ENCODE results near the gene PABPC1L. TPM values are rescaled to one million over a fixed set of nuclear protein-coding genes. Genes with fewer than 3 reads are reported as not detected.

Gene PABPC1L
- total RNA-seq, 1 experiment from 2014 or later, result 4.8 TPM

GRCh38 chr20:44960103-44960852 lies 50.4 kb downstream of the PABPC1L start, which contains the start of gene TOMM34:
Gene TOMM34, minus strand, starts transcription at chr20:44960397. Its CDS starts 64 bp downstream, at chr20:44960333.
- Histone ChIP-seq H3K4me1 (replicated peaks) (peaks cover 22% of the 10 kb centered on the region), H3K27me3 (replicated peaks) (no peaks in the 10 kb centered on the region), H3K9me3 (replicated peaks) (no peaks in the 10 kb centered on the region), H3K36me3 (peaks cover 27% of the 10 kb centered on the region), H3K4me3 (peak within 1 kb of the TSS; percentile 63), H3K27ac (peak within 1 kb of the TSS; percentile 2; the same call in 1 of the 2 replicates)
- DNase-seq (ENCODE audit: low read depth in 1 of 2, low spot score in 2 of 2), result peak; percentile 85 to 91

DNA sequence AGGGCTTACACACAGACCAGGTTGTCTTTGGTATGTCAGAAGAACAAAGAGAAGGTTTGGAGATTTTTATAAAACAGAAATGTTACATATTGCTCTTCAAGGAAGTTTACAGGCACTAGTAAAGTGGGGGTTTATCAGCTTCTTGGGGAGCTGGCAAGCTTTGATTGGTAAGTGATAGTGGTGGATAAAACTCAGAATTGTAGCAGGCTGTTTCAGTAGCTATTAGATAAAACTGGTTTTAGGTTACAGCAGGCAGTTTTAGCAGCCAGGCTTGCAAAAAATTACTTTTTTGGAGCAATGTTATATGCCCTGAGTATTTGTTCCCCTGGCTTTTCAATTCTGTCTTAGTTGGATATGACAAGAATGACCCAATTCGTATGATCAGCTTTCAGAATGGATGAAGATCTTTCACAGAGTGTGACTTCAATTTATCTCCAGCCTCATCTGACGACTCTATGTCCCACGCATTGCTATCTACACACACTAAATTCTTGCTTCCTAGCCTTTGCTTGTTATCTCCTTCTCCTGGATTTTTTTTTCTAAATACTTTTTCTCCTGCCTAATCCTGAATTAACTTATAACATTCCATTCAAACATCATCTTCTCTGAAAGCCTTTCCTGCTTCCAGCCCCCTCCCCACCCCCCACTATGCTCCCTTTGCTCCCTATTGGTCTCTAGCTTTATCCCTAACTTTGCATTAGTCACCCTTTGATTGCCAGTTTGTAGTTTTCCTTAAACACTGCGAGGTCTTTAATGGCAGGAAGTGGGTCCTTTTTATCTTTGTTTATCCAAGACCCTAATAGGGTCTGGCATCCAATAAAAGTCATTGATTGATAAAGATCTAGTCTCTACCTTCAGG lies 51.4 kb downstream of the PABPC1L start:
- Histone ChIP-seq H3K27me3 (replicated peaks) (no peaks in the 10 kb centered on the region), H3K9me3 (replicated peaks) (no peaks in the 10 kb centered on the region), H3K27ac (no peak overlapping the region), H3K36me3 (peaks cover 17% of the 10 kb centered on the region), H3K4me1 (replicated peaks) (peaks cover 27% of the 10 kb centered on the region), H3K4me3 (no peak overlapping the region)
- DNase-seq (ENCODE audit: low read depth in 1 of 2, low spot score in 2 of 2), result no peak

GRCh38 chr20:44961870-44962267 lies 52.0 kb downstream of the PABPC1L start:
- no peak overlapping the region for H3K27ac ChIP-seq
- peaks cover 31% of the 10 kb centered on the region for H3K4me1 ChIP-seq (replicated peaks)
- H3K9me3 ChIP-seq (replicated peaks), result no peaks in the 10 kb centered on the region
- no peaks in the 10 kb centered on the region for H3K27me3 ChIP-seq (replicated peaks)
- no peak for DNase-seq (ENCODE audit: low read depth in 1 of 2, low spot score in 2 of 2)
- no peak overlapping the region for H3K4me3 ChIP-seq
- H3K36me3 ChIP-seq, result peaks cover 17% of the 10 kb centered on the region; the same call in 1 of the 2 replicates

GRCh38 chr20:44962483-44962882 lies 52.6 kb downstream of the PABPC1L start:
- no peak for DNase-seq (ENCODE audit: low read depth in 1 of 2, low spot score in 2 of 2)
- no peak overlapping the region for H3K4me3 ChIP-seq
- no peak overlapping the region for H3K27ac ChIP-seq
- H3K4me1 ChIP-seq (replicated peaks), result peaks cover 37% of the 10 kb centered on the region
- H3K36me3 ChIP-seq, result peaks cover 17% of the 10 kb centered on the region; the same call in 1 of the 2 replicates
- no peaks in the 10 kb centered on the region for H3K27me3 ChIP-seq (replicated peaks)
- no peaks in the 10 kb centered on the region for H3K9me3 ChIP-seq (replicated peaks)

- Histone ChIP-seq H3K4me3 (no peak overlapping the region), H3K9me3 (replicated peaks) (no peaks in the 10 kb centered on the region), H3K4me1 (replicated peaks) (peaks cover 37% of the 10 kb centered on the region), H3K27me3 (replicated peaks) (no peaks in the 10 kb centered on the region), H3K36me3 (peaks cover 8% of the 10 kb centered on the region; the same call in 1 of the 2 replicates), H3K27ac (no peak overlapping the region)
- no peak for DNase-seq (ENCODE audit: low read depth in 1 of 2, low spot score in 2 of 2)
Measured at GRCh38 chr20:44963325-44964215, 53.7 kb downstream of the PABPC1L start.

- peaks cover 32% of the 10 kb centered on the region for H3K4me1 ChIP-seq (replicated peaks)
Measured at GRCh38 chr20:44965651-44966029, 55.8 kb downstream of the PABPC1L start.

GRCh38 chr20:44966030-44966961 lies 56.4 kb downstream of the PABPC1L start, which contains the start of gene STK4:
Gene STK4, plus strand, starts transcription at chr20:44966512. Its CDS starts 57 bp downstream, at chr20:44966569.
- no peaks in the 10 kb centered on the region for H3K9me3 ChIP-seq (replicated peaks)
- 0 out of 2 replicates have a peak, but pooled peaks cover 5% of the 10 kb centered on the region for H3K27me3 ChIP-seq (replicated peaks)
- peak within 1 kb of the TSS; percentile 67 for H3K4me3 ChIP-seq
- H3K4me1 ChIP-seq (replicated peaks), result peaks cover 26% of the 10 kb centered on the region
- H3K36me3 ChIP-seq, result peaks cover 3% of the 10 kb centered on the region; the same call in 1 of the 2 replicates
- DNase-seq (ENCODE audit: low read depth in 1 of 2, low spot score in 2 of 2), result peak; percentile 87 to 92
- H3K27ac ChIP-seq, result 0 out of 2 replicates have a peak within 1 kb of the TSS, but pooled peaks have one; percentile 16

More at GRCh38 chr20:44965651-44966029, 55.8 kb downstream of the PABPC1L start:
- Histone ChIP-seq H3K4me3 (peak overlapping the region; percentile 67), H3K9me3 (replicated peaks) (no peaks in the 10 kb centered on the region), H3K27me3 (replicated peaks) (0 out of 2 replicates have a peak, but pooled peaks cover 5% of the 10 kb centered on the region), H3K27ac (0 out of 2 replicates have a peak overlapping the region, but pooled peaks have one; percentile 16), H3K36me3 (peaks cover 3% of the 10 kb centered on the region; the same call in 1 of the 2 replicates)
- DNase-seq (ENCODE audit: low read depth in 1 of 2, low spot score in 2 of 2), result peak in 1 of 2 experiments; percentile 8

GRCh38 chr20:44967207-44967807 lies 57.4 kb downstream of the PABPC1L start:
- no peak for DNase-seq (ENCODE audit: low read depth in 1 of 2, low spot score in 2 of 2)

DNA sequence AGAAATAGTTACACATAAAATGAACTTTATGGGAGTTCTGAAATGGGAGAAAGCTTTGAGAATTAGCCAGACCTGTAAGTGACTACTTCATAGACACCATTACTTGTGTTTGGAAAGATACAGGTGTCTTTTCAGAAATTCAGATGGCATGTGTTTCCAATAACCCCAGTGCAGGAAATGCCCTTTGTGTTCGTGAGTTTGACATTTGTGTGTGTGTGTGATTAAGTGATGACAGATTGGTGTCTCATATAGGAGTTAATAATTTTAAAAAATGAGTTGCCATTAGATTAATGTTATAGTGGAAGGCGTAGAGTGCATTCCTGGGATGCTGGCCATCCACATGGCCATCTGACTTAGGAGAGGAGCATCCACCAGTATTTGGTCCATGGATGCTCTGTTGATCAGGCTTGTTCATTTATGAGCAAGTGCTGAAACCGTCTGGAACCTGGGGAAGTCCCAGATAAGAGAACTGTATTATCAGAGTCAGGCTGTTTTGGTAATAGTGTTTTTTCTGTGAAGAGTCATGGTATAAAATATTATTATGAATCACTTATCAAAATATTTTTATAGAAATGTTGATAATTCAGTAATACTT lies 59.5 kb downstream of the PABPC1L start:
- peaks cover 30% of the 10 kb centered on the region for H3K4me1 ChIP-seq (replicated peaks)
- no peak for DNase-seq (ENCODE audit: low read depth in 1 of 2, low spot score in 2 of 2)
- H3K36me3 ChIP-seq, result peaks cover 18% of the 10 kb centered on the region
- no peak overlapping the region for H3K27ac ChIP-seq
- 0 out of 2 replicates have a peak, but pooled peaks cover 5% of the 10 kb centered on the region for H3K27me3 ChIP-seq (replicated peaks)
- H3K9me3 ChIP-seq (replicated peaks), result no peaks in the 10 kb centered on the region
- H3K4me3 ChIP-seq, result no peak overlapping the region

More at GRCh38 chr20:44967207-44967807, 57.4 kb downstream of the PABPC1L start:
- Histone ChIP-seq H3K9me3 (replicated peaks) (no peaks in the 10 kb centered on the region), H3K4me1 (replicated peaks) (peaks cover 21% of the 10 kb centered on the region), H3K36me3 (peaks cover 3% of the 10 kb centered on the region; the same call in 1 of the 2 replicates), H3K4me3 (peak overlapping the region; percentile 67), H3K27ac (no peak overlapping the region), H3K27me3 (replicated peaks) (0 out of 2 replicates have a peak, but pooled peaks cover 5% of the 10 kb centered on the region)

GRCh38 chr20:44970243-44970757 lies 60.4 kb downstream of the PABPC1L start:
- 0 out of 2 replicates have a peak, but pooled peaks cover 5% of the 10 kb centered on the region for H3K27me3 ChIP-seq (replicated peaks)
- H3K9me3 ChIP-seq (replicated peaks), result no peaks in the 10 kb centered on the region
- H3K27ac ChIP-seq, result no peak overlapping the region
- DNase-seq (ENCODE audit: low read depth in 1 of 2, low spot score in 2 of 2), result peak in 1 of 2 experiments; percentile 48
- peaks cover 30% of the 10 kb centered on the region for H3K4me1 ChIP-seq (replicated peaks)
- H3K4me3 ChIP-seq, result no peak overlapping the region
- H3K36me3 ChIP-seq, result peaks cover 26% of the 10 kb centered on the region

GRCh38 chr20:44973053-44973452 lies 63.2 kb downstream of the PABPC1L start:
- peaks cover 35% of the 10 kb centered on the region for H3K36me3 ChIP-seq
- H3K27me3 ChIP-seq (replicated peaks), result 0 out of 2 replicates have a peak, but pooled peaks cover 5% of the 10 kb centered on the region
- peaks cover 15% of the 10 kb centered on the region for H3K4me1 ChIP-seq (replicated peaks)
- no peak overlapping the region for H3K27ac ChIP-seq
- H3K9me3 ChIP-seq (replicated peaks), result no peaks in the 10 kb centered on the region
- H3K4me3 ChIP-seq, result no peak overlapping the region
- DNase-seq (ENCODE audit: low read depth in 1 of 2, low spot score in 2 of 2), result no peak
